GM12878 (cell line): ENCODE measurements around the gene ASAP2. TPM values are rescaled to one million over a fixed set of nuclear protein-coding genes. Genes with fewer than 3 reads are reported as not detected.

Experiments used
- ATAC-seq: fragments of 200-7000 bp; cut with Tn5 transposase; 3 replicates; pipeline ENCODE4 v1.9.1; 2020; ENCODE audit warnings: mild to moderate bottlenecking, moderate library complexity
- BruUV-seq: library from RNA; stranded (reverse); fragments of 400-500 nt; replicated peaks from 2 replicates; lab custom pipeline; 2021; lab: Mats Ljungman, UMichigan
- CTCF ChIA-PET: fragments of 300-600 bp; sonication (Branson Sonifier 250); formaldehyde crosslinking; extraction: SDS; loops from one replicate; lab custom pipeline; 2021; ENCODE audit warnings: inconsistent platforms; lab: Yijun Ruan, JAX
- POLR2A ChIA-PET: fragments of 350-600 bp; formaldehyde crosslinking; extraction: SDS; loops from one replicate; lab custom pipeline; 2021; ENCODE audit warnings: inconsistent platforms; lab: Charles Lee
- RAD21 ChIA-PET: fragments of 300-600 bp; sonication (Branson Sonifier 250); formaldehyde crosslinking; loops from one replicate; lab custom pipeline; 2023; ENCODE audit warnings: antibody characterized with exemption; ENCODE audit not compliant: unreplicated experiment; lab: Charles Lee
- SMC1A ChIA-PET: fragments of 300-600 bp; sonication (Branson Sonifier 250); formaldehyde crosslinking; loops from one replicate; lab custom pipeline; 2023; ENCODE audit not compliant: unreplicated experiment, uncharacterized antibody; lab: Charles Lee
- DNase-seq: peaks from one replicate; pipeline ENCODE4 v3.0.0-alpha.2; 2011; ENCODE audit warnings: low read depth, low spot score
- FAIRE-seq: peaks from 3 replicates; lab custom pipeline; 2011; peaks lifted over from hg19 to GRCh38; lab: Jason Lieb, UNC
- H2AFZ ChIP-seq: 2 replicates; pipeline ENCODE4 v1.6.0; 2011; ENCODE audit warnings: low read depth, low read length, control low read depth; ENCODE audit not compliant: control insufficient read depth
- H3K27ac ChIP-seq: 2 replicates; pipeline ENCODE4 v1.5.1; 2011; ENCODE audit warnings: control low read depth; ENCODE audit not compliant: control insufficient read depth, insufficient read depth
- H3K27me3 ChIP-seq, 2 experiments: replicated peaks in 1 of 2; 2 replicates each; pipeline versions ENCODE4 v1.6.0 to v1.6.1; 2011; ENCODE audit warnings: low read length in 1 of 2; ENCODE audit not compliant: control insufficient read depth in 2 of 2, insufficient read depth in 2 of 2
- H3K36me3 ChIP-seq, 2 experiments: 2 replicates each; pipeline ENCODE4 v1.5.1; 2011; ENCODE audit warnings: low read length in 1 of 2; ENCODE audit not compliant: control insufficient read depth in 2 of 2, insufficient read depth in 2 of 2
- H3K4me1 ChIP-seq: 2 replicates; pipeline ENCODE4 v1.6.1; 2011; ENCODE audit warnings: mild to moderate bottlenecking, low read length, moderate library complexity, mixed read lengths; ENCODE audit not compliant: control insufficient read depth, insufficient read depth
- H3K4me2 ChIP-seq: 2 replicates; pipeline ENCODE4 v1.6.0; 2011; ENCODE audit warnings: control low read depth; ENCODE audit not compliant: control insufficient read depth, insufficient read depth
- H3K4me3 ChIP-seq: fragments of 200-600 bp; sonication (generic); 2 replicates; pipeline ENCODE4 v1.5.1; 2016
- H3K79me2 ChIP-seq: 2 replicates; pipeline ENCODE4 v1.6.0; 2011; ENCODE audit warnings: low read length; ENCODE audit not compliant: control insufficient read depth, insufficient read depth
- H3K9ac ChIP-seq: 2 replicates; pipeline ENCODE4 v1.8.0; 2011; ENCODE audit warnings: low read length, control low read depth, mixed read lengths; ENCODE audit not compliant: control insufficient read depth, insufficient read depth
- H3K9me3 ChIP-seq: replicated peaks from 3 replicates; pipeline ENCODE4 v1.5.1; 2011; ENCODE audit warnings: mild to moderate bottlenecking, low read length; ENCODE audit not compliant: control insufficient read depth, insufficient read depth
- H4K20me1 ChIP-seq: 2 replicates; pipeline ENCODE4 v1.6.0; 2011; ENCODE audit not compliant: control insufficient read depth, insufficient read depth
- BMI1 ChIP-seq: fragments of 450-650 bp; IDR thresholded peaks from 2 replicates; pipeline ENCODE4 v1.6.1; 2016; ENCODE audit warnings: mild to moderate bottlenecking, moderate library complexity, borderline replicate concordance
- BRCA1 ChIP-seq: IDR thresholded peaks from 2 replicates; pipeline ENCODE4 v1.6.1; 2011; ENCODE audit warnings: low read depth, low read length, improper control_type of control experiment
- GATAD2B ChIP-seq: fragments of 450-650 bp; conservative IDR thresholded peaks from 2 replicates; pipeline ENCODE4 v1.6.1; 2017; ENCODE audit warnings: low read depth, mild to moderate bottlenecking, moderate library complexity
- IKZF2 ChIP-seq, 2 experiments: fragments of 450-650 bp; IDR thresholded peaks; 2 replicates each; pipeline ENCODE4 v1.6.1; 2017; ENCODE audit warnings: mild to moderate bottlenecking in 2 of 2, moderate library complexity in 2 of 2
- KAT2A ChIP-seq: conservative IDR thresholded peaks from 2 replicates; pipeline ENCODE4 v1.6.1; 2011; ENCODE audit warnings: low read depth, low read length; ENCODE audit not compliant: control insufficient read depth
- NFYB ChIP-seq: IDR thresholded peaks from 2 replicates; pipeline ENCODE4 v1.6.1; 2011; ENCODE audit warnings: low read depth, mild to moderate bottlenecking, low read length, improper control_type of control experiment, moderate library complexity; ENCODE audit not compliant: insufficient read depth
- POU2F2 ChIP-seq: IDR thresholded peaks from 3 replicates; pipeline ENCODE4 v1.6.1; 2011; ENCODE audit warnings: low read depth, mild to moderate bottlenecking, low read length, borderline replicate concordance
- SIN3A ChIP-seq: IDR thresholded peaks from 2 replicates; pipeline ENCODE4 v1.6.1; 2012; ENCODE audit warnings: low read depth, low read length, improper control_type of control experiment
- SMC3 ChIP-seq: IDR thresholded peaks from 2 replicates; pipeline ENCODE4 v1.6.1; 2011; ENCODE audit warnings: low read length, improper control_type of control experiment, borderline replicate concordance
- SREBF2 ChIP-seq: IDR thresholded peaks from 2 replicates; pipeline ENCODE4 v1.6.1; 2012; ENCODE audit warnings: mild to moderate bottlenecking, low read length
- STAT1 ChIP-seq: fragments of 450-650 bp; conservative IDR thresholded peaks from 2 replicates; pipeline ENCODE4 v1.6.1; 2014; ENCODE audit warnings: antibody characterized with exemption, mild to moderate bottlenecking
- TAF1 ChIP-seq: IDR thresholded peaks from 2 replicates; pipeline ENCODE4 v1.6.1; 2011; ENCODE audit warnings: mild to moderate bottlenecking, low read depth, low read length, borderline replicate concordance
- ZBED1 ChIP-seq: IDR thresholded peaks from 2 replicates; pipeline ENCODE4 v1.6.1; 2016; ENCODE audit warnings: borderline replicate concordance
- ZNF217 ChIP-seq: fragments of 450-650 bp; IDR thresholded peaks from 2 replicates; pipeline ENCODE4 v1.6.1; 2017; ENCODE audit warnings: antibody characterized with exemption, mild to moderate bottlenecking
- ZNF24 ChIP-seq: fragments of 450-650 bp; IDR thresholded peaks from 2 replicates; pipeline ENCODE4 v1.6.1; 2017; ENCODE audit warnings: antibody characterized with exemption, mild to moderate bottlenecking
- WGBS: methylation state at CpG from one replicate; pipeline ENCODE4 v1.1.6; 2016; ENCODE audit warnings: low lambda C conversion rate; ENCODE audit not compliant: insufficient replicate concordance, insufficient coverage; ENCODE audit errors: missing lambda C conversion rate; 5-methylcytosine and 5-hydroxymethylcytosine counted together
- in situ Hi-C: fragments of 300-500 bp; cut with MboI; formaldehyde crosslinking; loops from 9 replicates; pipeline ENCODE4 v1.14.3; 2018; ENCODE audit warnings: mixed read lengths
- intact Hi-C: fragments of 100-400 bp; cut with micrococcal nuclease; formaldehyde crosslinking; loops from one replicate; pipeline ENCODE4 v1.14.2; 2022; ENCODE audit not compliant: unreplicated experiment
- polyA plus RNA-seq, 11 experiments: library from polyadenylated mRNA; depleted of rRNA in 4 of 11; unstranded in 6 of 11; stranded (reverse) in 5 of 11; fragments of >200 nt; fragmentation: Nextera tagmentation in 4 of 11; fragmentation: Illumina TruSeq in 1 of 11; extraction: Ambion mirVana in 4 of 11; extraction: Trizol in 1 of 11; gene quantifications; 1 replicate in 1 of 11; 2 replicates in 10 of 11; pipeline versions ENCODE4 v1.2.1 to v1.2.3, GENCODE V29; 2011 to 2016; ENCODE audit warnings: inconsistent platforms in 2 of 11, missing spikeins in 2 of 11, low read depth in 1 of 11
- total RNA-seq, 4 experiments: library from RNA; depleted of rRNA in 3 of 4; stranded (reverse); fragments of >200 nt in 3 of 4; fragmentation: Illumina TruSeq in 1 of 4; extraction: Trizol in 1 of 4; gene quantifications; 2 replicates each; pipeline versions ENCODE4 v1.2.1 to v1.2.3, GENCODE V29; 2013 to 2021
- TF ChIP-seq, protein P1 (sequence below): fragments of 450-650 bp; IDR thresholded peaks from 2 replicates; pipeline ENCODE4 v1.6.1; 2016; ENCODE audit warnings: mild to moderate bottlenecking, moderate library complexity, borderline replicate concordance
- TF ChIP-seq, protein P2 (sequence below): fragments of 450-650 bp; IDR thresholded peaks from 2 replicates; pipeline ENCODE4 v1.6.1; 2017; ENCODE audit warnings: antibody characterized with exemption, mild to moderate bottlenecking, moderate library complexity
- TF ChIP-seq, protein P3 (sequence below): IDR thresholded peaks from 2 replicates; pipeline ENCODE4 v1.6.1; 2012; ENCODE audit warnings: low read length, inconsistent platforms

ASAP2 gene
- total and polyA plus RNA-seq, 10 of the 15 experiments (the other 5 are each of a cell fraction or from before 2014, with no cell fraction given) = 0.05 to 0.27 (median 0.07) TPM; not detected in 4

- no peak overlapping the region for H2AFZ ChIP-seq
- BruUV-seq = no TSS peak
- no peak overlapping the region for H3K27ac ChIP-seq
- no peak overlapping the region for H3K9ac ChIP-seq
- 0 out of 2 replicates have a peak, but pooled peaks cover 3% of the 10 kb centered on the region for H4K20me1 ChIP-seq
- no peaks in the 10 kb centered on the region for H3K79me2 ChIP-seq
- no peak overlapping the region for H3K4me2 ChIP-seq
- ChIA-PET POLR2A (no interaction called here), CTCF (no interaction called here), RAD21 (no interaction called here), SMC1A (no interaction called here)
- H3K9me3 ChIP-seq = no peaks in the 10 kb centered on the region
- DNase-seq = no peak
- ATAC-seq = no peak
- H3K4me1 ChIP-seq = no peaks in the 10 kb centered on the region
- intact Hi-C loops = no loop called here
- WGBS = 39% methylated on average over 9 of the region's 9 CpGs
- H3K27me3 ChIP-seq = peaks cover 4 to 8% of the 10 kb centered on the region in 2 experiments; a peak in 3 of 4 replicates
- no peak for FAIRE-seq
- H3K36me3 ChIP-seq = no peaks in the 10 kb centered on the region
- H3K4me3 ChIP-seq = no peak overlapping the region
- in situ Hi-C loops = no loop called here
- no peak for TF ChIP-seq GATAD2B
- TF ChIP-seq, protein P1, sequence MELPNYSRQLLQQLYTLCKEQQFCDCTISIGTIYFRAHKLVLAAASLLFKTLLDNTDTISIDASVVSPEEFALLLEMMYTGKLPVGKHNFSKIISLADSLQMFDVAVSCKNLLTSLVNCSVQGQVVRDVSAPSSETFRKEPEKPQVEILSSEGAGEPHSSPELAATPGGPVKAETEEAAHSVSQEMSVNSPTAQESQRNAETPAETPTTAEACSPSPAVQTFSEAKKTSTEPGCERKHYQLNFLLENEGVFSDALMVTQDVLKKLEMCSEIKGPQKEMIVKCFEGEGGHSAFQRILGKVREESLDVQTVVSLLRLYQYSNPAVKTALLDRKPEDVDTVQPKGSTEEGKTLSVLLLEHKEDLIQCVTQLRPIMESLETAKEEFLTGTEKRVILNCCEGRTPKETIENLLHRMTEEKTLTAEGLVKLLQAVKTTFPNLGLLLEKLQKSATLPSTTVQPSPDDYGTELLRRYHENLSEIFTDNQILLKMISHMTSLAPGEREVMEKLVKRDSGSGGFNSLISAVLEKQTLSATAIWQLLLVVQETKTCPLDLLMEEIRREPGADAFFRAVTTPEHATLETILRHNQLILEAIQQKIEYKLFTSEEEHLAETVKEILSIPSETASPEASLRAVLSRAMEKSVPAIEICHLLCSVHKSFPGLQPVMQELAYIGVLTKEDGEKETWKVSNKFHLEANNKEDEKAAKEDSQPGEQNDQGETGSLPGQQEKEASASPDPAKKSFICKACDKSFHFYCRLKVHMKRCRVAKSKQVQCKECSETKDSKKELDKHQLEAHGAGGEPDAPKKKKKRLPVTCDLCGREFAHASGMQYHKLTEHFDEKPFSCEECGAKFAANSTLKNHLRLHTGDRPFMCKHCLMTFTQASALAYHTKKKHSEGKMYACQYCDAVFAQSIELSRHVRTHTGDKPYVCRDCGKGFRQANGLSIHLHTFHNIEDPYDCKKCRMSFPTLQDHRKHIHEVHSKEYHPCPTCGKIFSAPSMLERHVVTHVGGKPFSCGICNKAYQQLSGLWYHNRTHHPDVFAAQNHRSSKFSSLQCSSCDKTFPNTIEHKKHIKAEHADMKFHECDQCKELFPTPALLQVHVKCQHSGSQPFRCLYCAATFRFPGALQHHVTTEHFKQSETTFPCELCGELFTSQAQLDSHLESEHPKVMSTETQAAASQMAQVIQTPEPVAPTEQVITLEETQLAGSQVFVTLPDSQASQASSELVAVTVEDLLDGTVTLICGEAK = no peak
- no peak for TF ChIP-seq POU2F2
- TF ChIP-seq KAT2A = no peak
- TF ChIP-seq ZNF24 = no peak
- no peak for TF ChIP-seq SIN3A
- no peak for TF ChIP-seq NFYB
- TF ChIP-seq, protein P2, sequence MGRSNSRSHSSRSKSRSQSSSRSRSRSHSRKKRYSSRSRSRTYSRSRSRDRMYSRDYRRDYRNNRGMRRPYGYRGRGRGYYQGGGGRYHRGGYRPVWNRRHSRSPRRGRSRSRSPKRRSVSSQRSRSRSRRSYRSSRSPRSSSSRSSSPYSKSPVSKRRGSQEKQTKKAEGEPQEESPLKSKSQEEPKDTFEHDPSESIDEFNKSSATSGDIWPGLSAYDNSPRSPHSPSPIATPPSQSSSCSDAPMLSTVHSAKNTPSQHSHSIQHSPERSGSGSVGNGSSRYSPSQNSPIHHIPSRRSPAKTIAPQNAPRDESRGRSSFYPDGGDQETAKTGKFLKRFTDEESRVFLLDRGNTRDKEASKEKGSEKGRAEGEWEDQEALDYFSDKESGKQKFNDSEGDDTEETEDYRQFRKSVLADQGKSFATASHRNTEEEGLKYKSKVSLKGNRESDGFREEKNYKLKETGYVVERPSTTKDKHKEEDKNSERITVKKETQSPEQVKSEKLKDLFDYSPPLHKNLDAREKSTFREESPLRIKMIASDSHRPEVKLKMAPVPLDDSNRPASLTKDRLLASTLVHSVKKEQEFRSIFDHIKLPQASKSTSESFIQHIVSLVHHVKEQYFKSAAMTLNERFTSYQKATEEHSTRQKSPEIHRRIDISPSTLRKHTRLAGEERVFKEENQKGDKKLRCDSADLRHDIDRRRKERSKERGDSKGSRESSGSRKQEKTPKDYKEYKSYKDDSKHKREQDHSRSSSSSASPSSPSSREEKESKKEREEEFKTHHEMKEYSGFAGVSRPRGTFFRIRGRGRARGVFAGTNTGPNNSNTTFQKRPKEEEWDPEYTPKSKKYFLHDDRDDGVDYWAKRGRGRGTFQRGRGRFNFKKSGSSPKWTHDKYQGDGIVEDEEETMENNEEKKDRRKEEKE = no peak
- TF ChIP-seq BMI1 = no peak
- no peak for TF ChIP-seq SMC3
- no peak for TF ChIP-seq ZBED1
- no peak for TF ChIP-seq IKZF2 (IDR thresholded peaks at IDR 0.05)
- no peak for TF ChIP-seq ZNF217
- no peak for TF ChIP-seq STAT1
- TF ChIP-seq SREBF2 = no peak
- no peak for TF ChIP-seq BRCA1
- TF ChIP-seq, protein P3, sequence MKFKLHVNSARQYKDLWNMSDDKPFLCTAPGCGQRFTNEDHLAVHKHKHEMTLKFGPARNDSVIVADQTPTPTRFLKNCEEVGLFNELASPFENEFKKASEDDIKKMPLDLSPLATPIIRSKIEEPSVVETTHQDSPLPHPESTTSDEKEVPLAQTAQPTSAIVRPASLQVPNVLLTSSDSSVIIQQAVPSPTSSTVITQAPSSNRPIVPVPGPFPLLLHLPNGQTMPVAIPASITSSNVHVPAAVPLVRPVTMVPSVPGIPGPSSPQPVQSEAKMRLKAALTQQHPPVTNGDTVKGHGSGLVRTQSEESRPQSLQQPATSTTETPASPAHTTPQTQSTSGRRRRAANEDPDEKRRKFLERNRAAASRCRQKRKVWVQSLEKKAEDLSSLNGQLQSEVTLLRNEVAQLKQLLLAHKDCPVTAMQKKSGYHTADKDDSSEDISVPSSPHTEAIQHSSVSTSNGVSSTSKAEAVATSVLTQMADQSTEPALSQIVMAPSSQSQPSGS = no peak
- TF ChIP-seq TAF1 = no peak
Observed at GRCh38 chr2:9212010-9212635, 5.5 kb downstream of the ASAP2 start.
